PC-9 (cell line): ENCODE results near the gene RAC3. TPM values are rescaled to one million over a fixed set of nuclear protein-coding genes. Genes with fewer than 3 reads are reported as not detected.

ENCODE experiments used
- BruUV-seq: library from RNA; stranded (reverse); fragments of 400-500 nt; replicated peaks from 2 replicates; lab custom pipeline; 2021; lab: Mats Ljungman, UMichigan
- CTCF ChIA-PET: fragments of 300-600 bp; sonication (Branson Sonifier 250); formaldehyde crosslinking; loops from one replicate; lab custom pipeline; 2022; ENCODE audit warnings: antibody characterized with exemption; lab: Charles Lee
- POLR2A ChIA-PET: fragments of 300-600 bp; sonication (Branson Sonifier 250); formaldehyde crosslinking; loops from one replicate; lab custom pipeline; 2022; ENCODE audit warnings: antibody characterized with exemption; ENCODE audit not compliant: unreplicated experiment; lab: Charles Lee
- DNase-seq, 2 experiments: peaks; one replicate each; pipeline versions ENCODE4 v3.0.0 to v3.0.0-alpha.2; 2015 to 2022; ENCODE audit warnings: mixed read lengths in 1 of 2
- H2AFZ ChIP-seq: fragments of 200-600 bp; sonication (generic); 2 replicates; pipeline ENCODE4 v1.8.1; 2017; ENCODE audit warnings: antibody characterized with exemption
- H3F3A ChIP-seq: fragments of 200-600 bp; sonication (generic); 2 replicates; pipeline ENCODE4 v1.8.1; 2017; ENCODE audit warnings: antibody characterized with exemption, mild to moderate bottlenecking, low read depth; ENCODE audit not compliant: insufficient read depth
- H3K27ac ChIP-seq: fragments of 200-600 bp; sonication (generic); 2 replicates; pipeline ENCODE4 v1.6.1; 2016; ENCODE audit warnings: mixed run types
- H3K27me3 ChIP-seq: fragments of 200-600 bp; sonication (generic); 2 replicates; pipeline ENCODE4 v1.6.1; 2016; ENCODE audit warnings: low read depth, mixed run types; ENCODE audit not compliant: insufficient read depth
- H3K36me3 ChIP-seq: fragments of 200-600 bp; sonication (generic); 2 replicates; pipeline ENCODE4 v1.6.1; 2016; ENCODE audit warnings: low read depth, mixed run types
- H3K4me1 ChIP-seq: fragments of 200-600 bp; sonication (generic); replicated peaks from 2 replicates; pipeline ENCODE4 v1.6.1; 2016; ENCODE audit warnings: mixed run types; ENCODE audit not compliant: insufficient read depth
- H3K4me2 ChIP-seq: fragments of 200-600 bp; sonication (generic); 2 replicates; pipeline ENCODE4 v1.6.1; 2017; ENCODE audit warnings: mixed run types
- H3K4me3 ChIP-seq: fragments of 200-600 bp; sonication (generic); 2 replicates; pipeline ENCODE4 v1.6.1; 2016; ENCODE audit warnings: mixed run types
- H3K79me2 ChIP-seq: fragments of 200-600 bp; sonication (generic); 2 replicates; pipeline ENCODE4 v1.6.1; 2017; ENCODE audit warnings: low read depth, mixed run types
- H3K9me2 ChIP-seq: fragments of 200-600 bp; sonication (generic); 2 replicates; pipeline ENCODE4 v1.8.1; 2017; ENCODE audit warnings: mild to moderate bottlenecking; ENCODE audit not compliant: insufficient read depth
- H3K9me3 ChIP-seq: fragments of 200-600 bp; sonication (generic); 2 replicates; pipeline ENCODE4 v1.8.1; 2016; ENCODE audit warnings: low read depth; ENCODE audit not compliant: insufficient read depth
- H4K20me1 ChIP-seq: fragments of 200-600 bp; sonication (generic); 2 replicates; pipeline ENCODE4 v1.8.1; 2017; ENCODE audit not compliant: insufficient read depth
- EZH2 ChIP-seq: fragments of 200-600 bp; sonication (generic); IDR thresholded peaks from 2 replicates; pipeline ENCODE4 v1.8.0; 2017; ENCODE audit warnings: antibody characterized with exemption, low read depth
- intact Hi-C: fragments of 100-400 bp; cut with micrococcal nuclease; formaldehyde crosslinking; loops from one replicate; pipeline ENCODE4 v1.10.0; 2022; ENCODE audit not compliant: unreplicated experiment
- total RNA-seq: library from RNA; stranded (reverse); gene quantifications from 2 replicates; pipeline ENCODE4 v1.2.3, GENCODE V29; 2021
- TF ChIP-seq, protein P1 (sequence below): fragments of 200-600 bp; sonication (generic); conservative IDR thresholded peaks from 2 replicates; pipeline ENCODE4 v1.6.1; 2017; ENCODE audit warnings: mixed run types, antibody characterized with exemption, mild to moderate bottlenecking, moderate library complexity

Gene RAC3
- total RNA-seq, 1 experiment from 2014 or later = 32.3 TPM

DNA sequence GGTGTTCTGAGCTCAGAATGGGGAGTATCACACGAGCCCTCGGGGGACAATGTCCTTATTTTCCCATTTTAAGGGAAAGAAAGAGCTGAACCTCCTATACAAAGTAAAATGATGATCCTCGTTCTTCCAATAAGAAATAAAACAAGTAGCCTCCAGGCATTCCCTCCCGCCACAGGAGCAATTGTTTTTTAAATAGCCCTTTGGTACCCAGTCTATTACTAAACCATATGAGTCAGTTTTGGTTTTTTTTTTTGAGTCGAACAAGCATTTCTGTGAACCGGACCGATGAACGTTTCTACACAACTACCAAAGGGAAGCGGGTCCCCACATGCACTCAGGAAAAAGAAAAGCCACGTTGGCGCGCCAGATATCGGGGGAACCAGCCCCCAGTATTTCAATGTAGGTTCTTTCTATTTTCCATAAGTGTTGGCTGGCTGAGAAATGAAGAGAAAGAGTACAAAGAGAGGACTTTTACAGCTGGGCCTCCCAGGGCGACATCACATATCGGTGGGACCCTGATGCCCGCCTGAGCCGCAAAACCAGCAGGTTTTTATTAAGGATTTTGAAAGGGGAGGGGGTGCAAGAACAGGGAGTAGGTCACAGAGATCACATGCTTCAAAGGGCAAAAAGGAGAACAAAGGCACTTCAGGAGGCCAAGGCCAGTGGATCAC lies 9.8 kb downstream of the RAC3 start:
- CTCF ChIA-PET = interaction anchor here (0.6 kb wide), 1 partner anchor 62 kb away, joined by 4 read pairs; no protein-coding TSS in a partner anchor

DNA sequence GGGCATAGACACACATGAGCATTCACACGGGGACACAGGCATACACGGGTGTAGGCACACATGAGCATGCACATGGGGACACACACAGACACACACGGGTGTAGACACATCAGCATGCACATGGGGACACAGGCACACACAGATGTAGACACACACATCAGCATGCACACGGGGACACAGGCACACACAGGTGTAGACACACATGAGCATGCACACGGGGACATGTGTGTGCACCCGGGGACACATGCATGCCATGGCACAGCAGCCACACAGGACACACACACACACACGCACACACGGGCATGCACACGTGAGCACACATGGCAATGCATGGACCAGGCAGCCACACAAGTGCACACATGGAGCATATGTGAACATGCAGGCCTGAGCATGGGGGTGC lies 11.2 kb downstream of the RAC3 start:
- Histone ChIP-seq H3K27me3 (no peaks in the 10 kb centered on the region), H3K9me2 (no peaks in the 10 kb centered on the region), H3K4me3 (no peak overlapping the region), H2AFZ (no peak overlapping the region), H3F3A (peaks cover 4% of the 10 kb centered on the region; the same call in 1 of the 2 replicates), H3K36me3 (no peaks in the 10 kb centered on the region), H3K4me1 (no peaks in the 10 kb centered on the region), H3K79me2 (no peaks in the 10 kb centered on the region), H3K9me3 (no peaks in the 10 kb centered on the region), H4K20me1 (no peaks in the 10 kb centered on the region), H3K27ac (no peak overlapping the region), H3K4me2 (no peak overlapping the region)
- CTCF ChIA-PET = no interaction called here
- POLR2A ChIA-PET = no interaction called here
- no TSS peak for BruUV-seq
- intact Hi-C loops = no loop called here
- TF ChIP-seq, protein P1, sequence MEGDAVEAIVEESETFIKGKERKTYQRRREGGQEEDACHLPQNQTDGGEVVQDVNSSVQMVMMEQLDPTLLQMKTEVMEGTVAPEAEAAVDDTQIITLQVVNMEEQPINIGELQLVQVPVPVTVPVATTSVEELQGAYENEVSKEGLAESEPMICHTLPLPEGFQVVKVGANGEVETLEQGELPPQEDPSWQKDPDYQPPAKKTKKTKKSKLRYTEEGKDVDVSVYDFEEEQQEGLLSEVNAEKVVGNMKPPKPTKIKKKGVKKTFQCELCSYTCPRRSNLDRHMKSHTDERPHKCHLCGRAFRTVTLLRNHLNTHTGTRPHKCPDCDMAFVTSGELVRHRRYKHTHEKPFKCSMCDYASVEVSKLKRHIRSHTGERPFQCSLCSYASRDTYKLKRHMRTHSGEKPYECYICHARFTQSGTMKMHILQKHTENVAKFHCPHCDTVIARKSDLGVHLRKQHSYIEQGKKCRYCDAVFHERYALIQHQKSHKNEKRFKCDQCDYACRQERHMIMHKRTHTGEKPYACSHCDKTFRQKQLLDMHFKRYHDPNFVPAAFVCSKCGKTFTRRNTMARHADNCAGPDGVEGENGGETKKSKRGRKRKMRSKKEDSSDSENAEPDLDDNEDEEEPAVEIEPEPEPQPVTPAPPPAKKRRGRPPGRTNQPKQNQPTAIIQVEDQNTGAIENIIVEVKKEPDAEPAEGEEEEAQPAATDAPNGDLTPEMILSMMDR = no peak
- no peak for TF ChIP-seq EZH2
- no peak for DNase-seq

More for the DNA sequence above, 9.8 kb downstream of the RAC3 start:
- Histone ChIP-seq H3K9me2 (no peaks in the 10 kb centered on the region), H3K4me1 (0 out of 2 replicates have a peak, but pooled peaks cover 5% of the 10 kb centered on the region), H3F3A (peaks cover 4% of the 10 kb centered on the region; the same call in 1 of the 2 replicates), H3K27me3 (no peaks in the 10 kb centered on the region), H3K79me2 (no peaks in the 10 kb centered on the region), H2AFZ (no peak overlapping the region), H3K4me2 (no peak overlapping the region), H4K20me1 (no peaks in the 10 kb centered on the region), H3K27ac (no peak overlapping the region), H3K36me3 (no peaks in the 10 kb centered on the region), H3K9me3 (no peaks in the 10 kb centered on the region), H3K4me3 (no peak overlapping the region)
- no peak for DNase-seq
- BruUV-seq = no TSS peak
- POLR2A ChIA-PET = no interaction called here
- intact Hi-C loops = no loop called here
- TF ChIP-seq, protein P1 = no peak

DNA sequence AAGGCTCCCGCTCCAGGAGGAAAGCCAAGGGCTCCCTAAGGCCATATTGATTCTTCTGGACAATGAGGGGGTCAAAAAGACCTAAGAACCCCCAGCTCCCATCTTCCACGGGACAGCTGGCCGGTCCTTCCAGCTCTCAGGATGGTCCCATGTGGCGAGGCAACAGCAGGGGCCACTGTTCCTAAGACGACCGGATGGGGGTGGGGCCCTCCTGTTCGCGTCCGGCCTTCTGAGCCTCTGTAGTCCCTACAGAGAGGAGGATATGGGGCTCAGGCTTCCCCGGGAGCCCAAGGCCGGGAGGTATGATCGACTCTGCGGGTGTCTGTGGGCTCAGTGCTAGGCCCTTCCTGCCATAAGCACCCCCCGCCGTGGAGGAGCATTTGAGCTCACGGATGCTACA lies 12.0 kb downstream of the RAC3 start:
- H2AFZ ChIP-seq = no peak overlapping the region
- no peaks in the 10 kb centered on the region for H4K20me1 ChIP-seq
- no peaks in the 10 kb centered on the region for H3K4me1 ChIP-seq
- DNase-seq = no peak
- H3K36me3 ChIP-seq = no peaks in the 10 kb centered on the region
- TF ChIP-seq EZH2 = no peak
- TF ChIP-seq, protein P1 = no peak
- ChIA-PET CTCF (no interaction called here), POLR2A (no interaction called here)
- H3K9me2 ChIP-seq = no peaks in the 10 kb centered on the region
- H3K4me3 ChIP-seq = no peak overlapping the region
- no peaks in the 10 kb centered on the region for H3F3A ChIP-seq
- H3K27ac ChIP-seq = no peak overlapping the region
- BruUV-seq = no TSS peak
- no peaks in the 10 kb centered on the region for H3K27me3 ChIP-seq
- H3K9me3 ChIP-seq = no peaks in the 10 kb centered on the region
- no peak overlapping the region for H3K4me2 ChIP-seq
- intact Hi-C loops = no loop called here
- H3K79me2 ChIP-seq = no peaks in the 10 kb centered on the region
